GM21381 (cell line): ENCODE results near the gene CEP131.

Source experiments
- ATAC-seq: cut with Tn5 transposase; IDR thresholded peaks from one replicate; pipeline ENCODE4 v1.9.1; 2021; ENCODE audit warnings: mild to moderate bottlenecking, moderate library complexity; ENCODE audit not compliant: unreplicated experiment

Gene CEP131

DNA sequence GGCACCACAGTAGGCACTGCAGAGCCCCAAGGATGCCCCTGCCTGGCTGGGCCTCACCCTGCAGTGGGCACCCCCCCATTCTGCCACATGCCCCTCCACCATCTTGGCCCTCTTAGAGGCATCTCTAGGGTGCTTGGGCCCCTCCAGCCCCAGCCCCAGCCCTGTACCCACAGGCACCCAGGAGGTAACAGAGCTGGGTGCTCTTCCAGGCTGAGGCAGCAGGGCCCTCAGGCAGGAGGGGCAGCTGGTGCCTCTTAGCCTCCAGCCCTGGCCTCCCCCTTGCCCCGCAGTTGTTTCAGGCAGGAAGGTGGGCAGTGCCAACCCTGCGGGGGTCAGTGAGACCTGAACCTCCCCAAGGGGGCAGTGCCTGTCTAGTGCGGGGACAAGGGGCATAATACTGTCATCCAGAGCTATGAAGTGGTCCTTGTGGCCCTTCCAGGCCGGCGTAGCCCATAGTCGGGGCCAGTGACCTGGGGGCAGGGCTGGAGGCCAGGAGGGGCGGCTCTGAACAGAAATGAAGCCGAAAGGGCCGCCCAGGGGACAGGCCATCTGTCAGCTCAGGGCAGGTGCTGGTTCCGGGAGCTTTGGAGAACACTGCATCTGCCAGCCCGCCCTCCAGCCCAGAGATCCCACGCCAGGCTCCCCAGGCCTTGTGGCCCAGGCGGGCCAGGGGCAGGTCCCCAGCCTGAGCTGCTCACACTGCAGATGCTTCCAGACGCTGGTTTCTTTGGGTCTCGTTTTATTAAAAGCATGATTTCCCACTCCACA, 51.9 kb downstream of the CEP131 start:
- no peak for ATAC-seq

DNA sequence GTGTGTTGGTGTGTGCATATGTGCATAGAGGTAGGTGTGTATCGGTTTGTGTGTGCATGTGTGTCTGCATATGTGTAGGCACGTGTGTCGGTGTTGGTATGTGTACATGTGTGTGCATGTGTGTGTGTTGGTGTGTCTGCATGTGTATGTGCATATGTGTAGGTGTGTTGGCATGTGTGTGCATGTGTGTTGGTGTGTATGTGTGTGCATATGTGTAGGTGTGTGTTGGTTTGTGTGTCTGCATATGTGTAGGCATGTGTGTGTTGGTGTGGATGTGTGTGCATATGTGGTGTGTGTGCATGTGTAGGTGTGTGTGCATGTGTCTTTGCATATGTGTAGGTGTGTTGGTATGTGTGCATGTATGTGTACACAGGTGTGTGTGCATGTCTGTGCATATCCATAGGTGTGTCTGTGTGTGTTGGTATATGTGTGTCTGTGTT, 52.9 kb downstream of the CEP131 start:
- no peak for ATAC-seq

DNA sequence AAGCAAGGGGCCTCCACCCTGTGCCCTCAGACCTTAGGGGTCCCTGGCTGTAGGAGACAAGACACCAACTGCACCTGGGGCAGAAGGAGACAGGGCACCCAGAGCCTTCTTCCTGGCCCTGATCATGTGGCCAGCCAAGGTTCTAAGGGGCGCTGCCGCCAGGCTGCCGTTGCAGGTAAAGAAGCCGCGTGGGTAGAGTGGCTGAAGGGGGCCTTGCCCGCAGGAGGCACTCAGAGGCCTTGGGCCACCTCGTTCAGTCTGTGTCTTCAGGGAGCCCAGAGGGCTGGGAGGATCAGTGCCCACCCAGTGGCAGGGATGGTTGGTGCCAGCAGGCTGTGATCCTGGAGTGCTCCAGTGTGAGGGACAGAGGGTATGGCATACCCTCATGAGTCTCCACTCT, 55.1 kb downstream of the CEP131 start:
- no peak for ATAC-seq

DNA sequence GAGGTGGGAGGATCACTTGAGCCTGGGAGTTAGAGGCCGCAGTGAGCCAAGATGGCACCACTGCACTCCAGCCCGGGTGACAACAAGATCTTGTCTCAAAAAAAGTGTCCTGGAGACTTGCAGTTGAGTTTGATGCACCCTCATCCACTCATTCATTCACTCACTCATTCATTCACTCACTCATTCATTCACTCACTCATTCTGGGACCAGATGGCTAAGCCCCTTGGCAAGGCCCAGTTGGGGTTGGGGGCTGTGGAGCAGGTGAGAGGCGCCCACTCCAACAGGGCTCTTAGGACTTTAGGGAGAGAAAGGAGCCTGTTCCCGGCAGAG, 55.6 kb downstream of the CEP131 start:
- ATAC-seq: no peak

DNA sequence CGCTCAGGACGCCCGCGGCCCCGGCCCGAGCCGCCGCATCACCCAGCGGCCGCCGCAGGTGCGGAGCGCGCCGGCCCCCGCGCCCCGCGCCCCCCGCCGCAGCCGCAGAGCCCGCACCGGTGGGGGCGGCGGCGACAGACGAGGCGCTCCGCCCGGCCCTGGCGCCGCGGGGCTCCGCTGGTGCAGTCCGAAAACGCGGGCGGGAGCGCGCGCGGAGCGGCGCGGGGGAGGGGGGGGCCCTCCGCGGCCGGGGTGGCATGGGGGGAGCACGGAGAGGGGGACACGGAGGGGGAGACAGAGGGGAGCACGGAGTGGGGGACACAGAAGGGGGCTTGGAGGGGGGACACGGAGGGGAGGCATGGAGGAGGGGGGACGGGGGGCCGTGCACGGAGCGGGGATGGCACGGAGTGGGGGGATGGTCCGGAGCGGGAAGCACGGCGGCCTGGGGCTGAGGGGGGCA, 56.7 kb downstream of the CEP131 start, which contains the start of gene AATK:
TSS of gene AATK (minus strand) at position 189 of the 460 bp plus-strand sequence. CDS start 229 bp downstream, outside the sequence.
- no peak for ATAC-seq

DNA sequence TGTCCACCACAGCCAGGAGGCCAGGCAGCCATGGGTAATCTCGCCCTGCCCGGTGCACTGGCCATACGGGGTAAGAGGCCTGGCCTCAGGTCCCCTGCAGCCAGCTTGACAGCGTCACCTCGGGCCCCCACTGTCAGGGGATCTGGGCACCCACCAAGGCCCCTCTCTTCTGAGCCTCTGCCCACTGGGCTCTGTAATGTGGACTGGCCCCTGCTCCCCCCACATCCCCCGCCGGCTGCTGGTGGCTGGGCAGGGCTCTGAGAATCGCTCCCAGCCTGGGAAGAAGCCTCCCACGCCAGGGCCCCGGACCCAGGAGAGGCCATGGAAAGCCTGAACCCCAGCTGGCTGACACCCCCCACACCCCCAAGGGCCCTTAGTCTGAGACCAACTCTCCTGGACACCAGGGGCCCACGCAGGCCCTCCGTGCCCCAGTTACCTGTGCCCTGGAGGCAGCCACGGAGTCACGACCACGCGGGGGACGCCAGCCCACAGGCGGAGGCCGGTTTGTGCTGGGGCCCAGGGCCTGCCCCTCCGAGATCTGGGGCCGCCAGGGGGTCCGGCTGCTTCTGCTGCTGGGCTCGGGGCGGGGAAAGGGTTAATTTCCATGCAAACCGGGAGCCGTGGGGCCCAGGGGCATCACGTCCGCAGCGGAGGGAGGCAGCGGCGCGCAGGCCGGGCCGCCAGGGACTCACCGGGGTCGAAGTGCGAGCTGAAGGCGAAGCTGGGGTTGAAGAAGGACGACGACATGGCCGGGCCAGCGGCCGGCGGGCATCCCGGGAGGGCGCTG, 57.3 kb downstream of the CEP131 start, which contains the start of gene PVALEF:
TSS of gene PVALEF (plus strand) at position 262 of the 787 bp plus-strand sequence. CDS start 15,720 bp downstream, outside the sequence.
- ATAC-seq: no peak

DNA sequence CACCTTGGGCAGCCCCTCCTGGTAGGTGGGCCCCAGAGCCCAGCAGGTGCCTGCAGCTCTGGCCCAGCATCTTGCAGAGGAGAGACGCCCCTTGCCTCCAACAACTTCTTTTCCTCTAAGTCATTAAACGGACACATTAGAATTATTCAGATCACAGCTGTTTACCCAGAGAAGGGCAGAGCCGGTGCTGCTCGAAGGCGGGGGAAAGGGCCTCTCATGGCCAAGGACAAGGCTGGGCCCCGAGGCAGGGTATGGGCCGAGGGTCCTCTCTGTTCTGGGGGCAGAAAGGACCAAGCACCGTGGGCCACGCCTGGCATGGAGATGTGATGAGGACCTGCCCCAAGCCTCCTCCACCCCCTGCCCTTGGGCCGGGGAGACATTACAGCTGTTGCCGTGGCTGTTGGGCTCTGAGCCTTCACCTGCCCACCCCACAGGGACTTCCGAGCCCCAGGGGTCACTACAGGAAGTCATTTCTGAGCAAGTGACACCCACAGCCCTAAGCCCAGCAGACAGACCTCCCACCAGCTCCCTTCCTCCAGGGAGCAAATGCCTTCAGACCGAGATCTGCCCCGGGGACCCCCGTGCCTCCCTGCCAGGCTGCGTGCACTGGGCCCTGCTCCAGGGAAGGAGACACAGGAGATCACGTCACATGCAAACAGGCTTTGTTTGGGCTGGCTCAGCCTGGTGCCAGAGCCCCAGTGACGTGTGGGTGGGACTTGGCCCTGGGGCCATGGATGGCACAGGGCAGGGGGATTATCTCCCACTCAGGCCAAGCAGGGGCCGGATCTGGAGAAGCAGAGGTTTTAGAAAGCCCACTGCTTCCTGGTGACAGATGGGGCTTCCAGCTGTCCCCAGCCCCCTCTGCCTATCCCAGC, 58.2 kb downstream of the CEP131 start:
- no peak for ATAC-seq

DNA sequence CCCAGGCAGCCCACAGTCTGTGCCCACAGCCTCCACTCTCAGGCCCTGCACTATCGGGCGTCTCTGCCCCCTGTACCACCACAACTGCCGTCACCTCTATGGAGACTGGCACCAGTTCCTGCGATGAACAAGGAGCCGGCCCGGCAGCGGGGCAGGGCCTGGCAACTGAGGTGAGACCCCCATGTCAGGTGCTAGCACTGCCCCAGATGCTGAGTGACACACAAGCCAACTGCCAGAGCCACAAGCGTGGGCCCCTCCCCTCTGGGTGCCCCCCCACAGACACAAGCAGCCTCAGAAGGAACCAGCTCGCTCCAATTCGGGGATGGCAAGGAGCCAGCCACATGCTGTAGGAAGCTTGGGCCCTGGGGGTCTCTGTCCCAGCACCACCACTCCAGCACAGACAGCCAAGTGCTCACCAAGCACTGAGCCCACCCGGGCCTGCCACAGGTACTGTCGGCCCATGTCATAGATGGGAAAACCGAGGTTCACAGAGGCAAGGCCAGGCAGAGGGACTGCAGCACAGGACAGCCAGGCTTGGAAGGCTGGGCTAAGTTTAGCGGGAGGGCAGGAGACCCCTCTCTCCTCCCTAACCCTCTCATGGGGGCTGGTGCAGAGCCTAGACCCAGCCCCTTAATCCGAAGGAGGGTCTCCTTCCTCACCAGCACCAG, 58.9 kb downstream of the CEP131 start:
- ATAC-seq: no peak

DNA sequence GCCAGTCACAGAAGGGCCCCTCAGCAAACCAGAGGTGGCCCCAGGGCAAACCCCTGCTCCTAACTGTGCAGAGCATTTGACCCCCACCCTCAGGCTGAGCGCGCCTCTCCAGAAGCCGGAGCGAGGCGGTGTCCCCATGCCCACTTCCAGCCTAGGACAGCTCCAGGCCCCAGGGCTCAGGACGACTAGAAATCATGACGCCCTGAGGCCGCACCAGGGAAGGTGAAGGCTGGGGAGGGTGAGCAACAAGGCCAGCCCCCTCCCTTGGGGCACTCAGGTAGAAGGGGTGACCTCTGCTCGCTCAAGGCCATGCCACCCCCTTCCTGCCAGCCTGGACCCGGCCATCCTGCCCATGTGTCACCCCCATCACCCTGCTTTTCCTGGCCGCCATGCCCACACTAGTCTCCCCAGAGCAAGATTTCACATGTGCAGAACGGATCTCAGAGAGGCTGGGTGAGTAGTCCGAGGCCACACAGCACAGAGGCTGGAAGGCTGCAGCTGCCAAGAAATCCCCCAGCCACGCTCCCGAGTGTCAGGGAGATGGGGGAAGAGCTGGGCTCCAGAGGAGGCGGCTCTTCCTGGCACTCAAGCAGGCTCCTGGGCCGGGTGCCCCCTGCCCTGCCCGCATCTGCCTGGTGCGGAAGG, 59.6 kb downstream of the CEP131 start:
- ATAC-seq: no peak

DNA sequence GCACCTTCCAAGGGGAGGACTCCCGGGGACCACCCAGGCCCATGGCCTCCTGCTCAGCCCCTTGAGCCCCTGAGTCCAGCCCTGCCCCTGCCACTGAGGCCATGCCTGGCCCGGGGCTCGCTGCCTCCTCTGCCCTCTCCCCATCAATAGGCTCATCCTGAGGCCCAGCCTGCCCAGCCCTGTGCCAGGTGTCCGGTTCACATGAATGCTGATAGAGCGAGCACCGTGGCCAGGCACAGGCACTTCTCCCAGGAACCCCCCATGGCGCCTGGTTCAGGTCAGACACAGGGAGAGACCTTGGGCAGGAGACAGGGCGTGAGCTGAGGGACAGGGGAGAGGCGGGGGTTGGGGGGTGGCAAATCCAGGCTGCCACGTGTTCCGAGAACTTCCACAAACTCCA, 60.3 kb downstream of the CEP131 start:
- ATAC-seq: no peak

DNA sequence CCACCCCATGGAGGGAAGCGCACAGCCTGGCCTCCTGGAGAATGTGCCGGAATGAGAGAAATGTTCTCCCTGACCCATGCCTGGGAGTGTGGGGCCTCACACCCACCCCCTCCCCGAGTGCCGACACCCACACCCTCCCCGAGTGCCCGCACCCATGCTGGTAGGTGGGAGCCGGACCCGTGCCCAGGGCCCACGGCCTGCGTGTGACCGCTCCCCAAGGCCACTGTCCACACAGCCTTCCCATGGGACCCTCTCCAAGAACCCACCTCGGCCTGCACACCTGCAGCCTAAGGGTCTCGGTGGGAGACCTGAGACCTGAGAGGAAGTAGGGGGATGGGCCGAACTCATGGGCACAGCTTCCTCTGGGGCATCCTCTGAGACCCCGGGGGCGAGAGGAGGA, 60.8 kb downstream of the CEP131 start:
- no peak for ATAC-seq

DNA sequence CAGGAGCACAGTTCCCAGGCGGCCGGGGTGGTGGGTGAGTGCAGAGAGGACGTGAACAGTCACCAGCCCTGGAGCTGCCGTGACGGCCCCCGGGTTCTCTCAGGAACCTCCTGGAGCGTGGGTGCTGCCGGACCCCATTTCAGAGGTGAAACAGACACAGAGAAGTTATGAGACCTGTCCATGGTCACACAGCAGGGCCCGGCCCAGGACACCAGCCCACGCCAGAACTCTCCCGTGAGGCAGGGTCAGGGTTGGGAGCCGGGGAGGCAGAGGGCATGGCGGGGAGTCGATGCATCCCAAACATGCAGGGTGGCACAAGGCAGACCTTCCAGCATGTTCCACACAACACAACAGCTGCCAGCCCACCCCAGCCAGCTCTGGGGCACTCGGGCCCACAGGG, 61.2 kb downstream of the CEP131 start:
- ATAC-seq: no peak

DNA sequence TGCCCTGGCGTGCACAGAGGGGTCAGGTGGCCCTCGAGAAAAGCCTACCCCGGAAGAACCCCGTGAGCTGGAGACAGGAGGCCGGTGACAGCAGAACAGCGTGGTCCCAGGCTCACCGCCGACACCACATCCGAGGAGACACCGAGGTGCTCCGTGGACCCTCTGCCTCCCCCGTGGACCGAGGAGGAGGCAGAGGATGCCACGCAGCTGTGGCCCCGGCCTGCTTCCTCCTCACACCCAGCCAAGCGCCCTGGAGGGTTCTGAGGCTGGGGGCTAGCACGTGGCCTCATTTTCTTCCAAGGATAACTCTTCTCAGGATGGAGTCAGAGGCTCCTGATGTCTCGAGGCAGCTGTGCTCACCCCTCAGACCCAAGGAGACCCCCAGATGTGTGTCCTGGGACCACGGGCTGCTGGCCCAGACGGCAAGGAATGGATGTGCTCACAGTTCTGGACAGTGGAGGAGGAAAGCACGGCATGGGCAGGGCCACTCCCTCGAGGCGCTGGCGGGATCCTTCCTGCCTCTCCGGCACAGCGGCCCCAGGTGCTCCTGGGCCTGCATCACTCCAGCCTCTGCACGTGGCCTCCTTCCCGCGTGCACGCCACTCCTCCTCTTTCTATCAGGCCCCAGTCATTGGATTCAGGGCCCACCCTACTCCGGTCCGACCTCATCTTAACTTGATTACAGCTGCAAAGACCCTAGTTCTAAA, 61.9 kb downstream of the CEP131 start:
- ATAC-seq: no peak

DNA sequence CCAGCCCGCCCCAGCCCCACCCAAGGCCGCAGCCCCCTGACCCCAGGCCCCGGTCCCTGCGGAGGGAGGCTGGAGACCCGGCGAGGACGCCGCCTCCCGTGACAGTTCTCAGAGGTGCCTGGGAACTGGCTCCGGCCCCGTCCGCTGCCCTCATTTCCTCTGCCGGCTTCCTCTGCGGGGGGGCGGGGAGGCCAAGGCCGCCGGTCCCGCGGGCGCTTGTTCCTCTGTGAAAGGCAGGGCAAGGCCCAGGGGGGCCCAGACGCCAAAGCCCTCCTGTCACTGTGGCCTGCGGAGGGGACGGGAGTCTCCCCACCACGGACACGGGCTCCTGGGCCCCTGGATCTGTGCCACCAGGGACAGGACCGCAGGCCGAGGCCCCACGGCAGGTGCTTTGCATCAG, 62.5 kb downstream of the CEP131 start:
- ATAC-seq: no peak

DNA sequence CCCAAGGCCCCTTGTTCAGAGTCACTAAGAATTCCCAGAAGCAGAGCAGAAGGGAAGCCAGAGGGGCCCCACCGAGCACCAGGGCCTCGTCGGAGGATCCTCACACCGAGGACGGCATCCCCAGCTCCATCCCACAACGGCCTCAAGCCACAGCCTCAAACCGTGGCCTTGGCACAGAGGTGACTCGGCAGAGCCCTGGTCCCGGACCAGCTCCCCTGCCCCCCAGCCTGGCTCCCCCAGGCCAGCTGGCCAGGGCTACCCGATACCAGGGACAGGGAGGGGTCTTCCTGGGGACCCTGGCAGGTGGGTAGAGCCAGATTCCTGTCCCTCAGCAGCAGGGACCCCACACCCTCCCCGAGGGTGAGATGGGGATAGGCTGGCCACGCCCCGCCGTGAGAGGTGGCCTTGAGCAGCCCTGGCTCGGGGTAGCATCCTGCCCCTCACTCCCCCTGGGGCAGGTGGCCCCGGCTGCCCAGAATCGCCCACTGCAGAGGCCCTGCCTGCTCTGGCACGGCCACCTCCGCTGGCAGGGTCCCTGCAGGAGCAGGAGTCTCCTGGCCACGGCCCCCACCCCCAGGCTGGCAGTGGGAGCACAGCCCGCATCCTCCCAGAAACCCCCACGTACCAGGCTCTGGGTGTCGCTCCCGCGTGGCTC, 63.0 kb downstream of the CEP131 start:
- ATAC-seq: no peak

DNA sequence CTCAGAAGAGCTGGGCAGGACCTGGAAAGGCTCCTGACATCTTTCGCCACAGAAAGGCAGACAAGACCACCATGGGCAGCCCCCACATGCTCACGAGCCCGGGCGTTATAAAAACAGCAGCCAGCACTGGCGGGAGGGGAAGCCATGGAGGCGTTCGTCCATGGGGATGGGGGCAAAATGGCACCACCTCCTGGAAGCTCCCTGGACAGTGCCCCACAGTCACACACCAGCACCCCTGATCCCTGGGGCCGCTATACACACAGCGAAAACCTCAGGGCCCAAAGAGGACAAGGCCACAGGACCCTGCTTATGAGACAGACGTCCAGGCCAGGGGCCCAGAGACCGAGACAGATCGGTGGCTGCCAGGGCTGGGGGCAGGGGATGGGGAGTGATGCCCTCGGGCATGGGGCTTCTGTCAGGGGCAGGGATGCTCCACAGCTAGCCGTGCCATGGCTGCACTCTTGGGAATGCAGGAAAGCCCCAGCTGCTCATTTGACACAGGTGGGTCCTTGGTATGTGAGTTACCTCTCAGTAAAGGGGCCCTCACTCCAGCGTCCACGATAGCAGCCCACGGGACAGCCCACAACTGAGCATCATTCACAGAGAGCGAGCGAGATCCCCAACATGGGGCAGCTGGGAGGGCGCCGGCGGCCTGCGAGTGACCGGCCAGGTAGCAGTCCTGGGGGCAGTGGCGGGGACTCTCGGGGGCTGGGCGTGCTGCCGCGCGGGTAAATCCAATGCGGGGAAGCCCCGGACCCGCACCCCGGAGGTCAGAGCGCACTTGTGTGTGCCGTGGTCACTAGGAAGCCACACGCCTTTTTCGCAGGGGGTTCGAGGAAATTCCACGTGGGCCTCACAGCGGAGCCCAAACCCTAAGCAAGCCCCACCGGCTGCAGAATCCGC, 63.8 kb downstream of the CEP131 start:
- no peak for ATAC-seq

DNA sequence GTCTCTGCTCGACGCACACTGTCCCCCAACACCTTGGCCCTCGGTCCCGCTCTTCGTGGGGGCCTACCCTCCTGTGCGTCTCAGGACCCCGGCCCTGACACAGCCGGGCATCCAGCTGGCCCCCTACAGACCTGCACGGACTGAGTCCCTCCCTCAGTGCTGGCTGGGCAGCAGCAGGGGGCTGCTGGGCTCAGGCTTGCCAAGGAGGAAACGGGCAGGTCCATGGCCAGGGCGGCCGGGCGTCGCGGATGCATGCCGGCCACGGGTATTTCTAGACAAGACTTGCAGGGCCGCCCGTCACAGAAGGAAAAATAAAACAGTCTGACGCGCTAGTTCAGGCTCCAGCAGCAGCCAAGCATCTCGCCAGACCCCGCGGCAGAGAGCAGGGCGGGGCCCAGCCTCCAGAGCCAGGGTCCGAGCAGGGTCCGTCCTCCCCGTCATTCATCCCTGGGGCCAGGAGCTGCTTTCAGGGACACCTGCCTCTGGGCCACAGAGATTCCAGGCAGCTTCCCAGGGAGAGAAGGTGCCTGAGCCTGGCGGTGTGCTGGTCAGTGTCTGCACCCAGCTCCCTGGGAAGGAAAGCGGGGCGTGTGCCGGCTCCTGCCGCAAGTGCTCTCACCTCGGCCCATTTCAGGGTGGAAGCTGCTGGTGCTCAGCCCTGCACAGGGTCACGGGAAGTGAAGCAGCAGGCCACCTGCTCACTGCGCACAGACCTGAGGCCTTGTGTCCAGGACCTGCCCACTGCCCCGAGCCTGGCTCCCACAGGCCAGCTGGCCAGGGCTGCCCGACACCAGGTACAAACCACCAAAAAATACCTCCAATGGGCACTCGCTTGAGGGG, 64.7 kb downstream of the CEP131 start:
- ATAC-seq: no peak
